ENCODE results near the gene RBM44. TPM values are rescaled to one million over a fixed set of nuclear protein-coding genes. Genes with fewer than 3 reads are reported as not detected.

The RBM44 gene
- total RNA-seq, 1 experiment from 2014 or later = 0.14 TPM

- CTCF ChIA-PET = no interaction called here
- POLR2A ChIA-PET = no interaction called here
Observed at GRCh38 chr2:237801466-237801865, 2.9 kb downstream of the RBM44 start.

GRCh38 chr2:237806334-237806733 lies 7.8 kb downstream of the RBM44 start:
- ChIA-PET POLR2A (no interaction called here), CTCF (no interaction called here)
- intact Hi-C loops (cut with micrococcal nuclease; ENCODE audit: unreplicated experiment) = no loop called here
- no TSS peak for BruUV-seq (replicated peaks)
- no peaks in the 10 kb centered on the region for H3K4me1 Mint-ChIP-seq (ENCODE audit: low read depth, unreplicated experiment)
- no peaks in the 10 kb centered on the region for H3K4me1 ChIP-seq
- H3K27me3 Mint-ChIP-seq (ENCODE audit: insufficient read depth, unreplicated experiment) = peaks cover 13% of the 10 kb centered on the region
- H3K27ac Mint-ChIP-seq (ENCODE audit: unreplicated experiment) = no peak overlapping the region
- H3K36me3 Mint-ChIP-seq (ENCODE audit: insufficient read depth, unreplicated experiment) = no peaks in the 10 kb centered on the region
- H3K4me3 ChIP-seq (ENCODE audit: low read depth, low read length) = no peak overlapping the region
- H3K27me3 ChIP-seq (replicated peaks; ENCODE audit: control insufficient read depth, insufficient read depth, low read length) = no peaks in the 10 kb centered on the region
- H3K9me3 ChIP-seq = no peaks in the 10 kb centered on the region
- DNase-seq = no peak
- H3K4me3 Mint-ChIP-seq (ENCODE audit: unreplicated experiment) = no peak overlapping the region
- no peaks in the 10 kb centered on the region for H3K36me3 ChIP-seq (ENCODE audit: control insufficient read depth, insufficient read depth, low read length)
- TF ChIP-seq CTCF (IDR thresholded peaks at IDR 0.05; ENCODE audit: insufficient read depth in 1 of 2, low read depth in 1 of 2, low read length in 1 of 2, severe bottlenecking in 1 of 2, unreplicated experiment in 1 of 2) = no peak
- H3K9me3 Mint-ChIP-seq (ENCODE audit: unreplicated experiment) = no peaks in the 10 kb centered on the region

More at GRCh38 chr2:237801466-237801865, 2.9 kb downstream of the RBM44 start:
- Histone ChIP-seq H3K4me1 (no peaks in the 10 kb centered on the region), H3K36me3 (ENCODE audit: control insufficient read depth, insufficient read depth, low read length) (no peaks in the 10 kb centered on the region), H3K9me3 (no peaks in the 10 kb centered on the region), H3K27me3 (replicated peaks; ENCODE audit: control insufficient read depth, insufficient read depth, low read length) (no peaks in the 10 kb centered on the region), H3K4me3 (ENCODE audit: low read depth, low read length) (no peak overlapping the region)
- no peak for TF ChIP-seq CTCF (IDR thresholded peaks at IDR 0.05; ENCODE audit: insufficient read depth in 1 of 2, low read depth in 1 of 2, low read length in 1 of 2, severe bottlenecking in 1 of 2, unreplicated experiment in 1 of 2)
- H3K36me3 Mint-ChIP-seq (ENCODE audit: insufficient read depth, unreplicated experiment) = peaks cover 6% of the 10 kb centered on the region
- no peaks in the 10 kb centered on the region for H3K9me3 Mint-ChIP-seq (ENCODE audit: unreplicated experiment)
- H3K4me3 Mint-ChIP-seq (ENCODE audit: unreplicated experiment) = no peak overlapping the region
- no peak for DNase-seq
- peaks cover 3% of the 10 kb centered on the region for H3K27me3 Mint-ChIP-seq (ENCODE audit: insufficient read depth, unreplicated experiment)
- intact Hi-C loops (cut with micrococcal nuclease; ENCODE audit: unreplicated experiment) = no loop called here
- H3K4me1 Mint-ChIP-seq (ENCODE audit: low read depth, unreplicated experiment) = no peaks in the 10 kb centered on the region
- no TSS peak for BruUV-seq (replicated peaks)
- no peak overlapping the region for H3K27ac Mint-ChIP-seq (ENCODE audit: unreplicated experiment)

GRCh38 chr2:237815637-237816036 lies 17.1 kb downstream of the RBM44 start:
- Histone ChIP-seq H3K27me3 (replicated peaks; ENCODE audit: control insufficient read depth, insufficient read depth, low read length) (no peaks in the 10 kb centered on the region), H3K36me3 (ENCODE audit: control insufficient read depth, insufficient read depth, low read length) (no peaks in the 10 kb centered on the region), H3K4me3 (ENCODE audit: low read depth, low read length) (no peak overlapping the region), H3K9me3 (no peaks in the 10 kb centered on the region), H3K4me1 (no peaks in the 10 kb centered on the region)
- Mint-ChIP-seq H3K27me3 (ENCODE audit: insufficient read depth, unreplicated experiment) (peaks cover 12% of the 10 kb centered on the region), H3K9me3 (ENCODE audit: unreplicated experiment) (no peaks in the 10 kb centered on the region), H3K36me3 (ENCODE audit: insufficient read depth, unreplicated experiment) (no peaks in the 10 kb centered on the region), H3K27ac (ENCODE audit: unreplicated experiment) (no peak overlapping the region), H3K4me3 (ENCODE audit: unreplicated experiment) (no peak overlapping the region), H3K4me1 (ENCODE audit: low read depth, unreplicated experiment) (no peaks in the 10 kb centered on the region)
- ChIA-PET POLR2A (no interaction called here), CTCF (no interaction called here)
- TF ChIP-seq CTCF (IDR thresholded peaks at IDR 0.05; ENCODE audit: insufficient read depth in 1 of 2, low read depth in 1 of 2, low read length in 1 of 2, severe bottlenecking in 1 of 2, unreplicated experiment in 1 of 2) = no peak
- intact Hi-C loops (cut with micrococcal nuclease; ENCODE audit: unreplicated experiment) = no loop called here
- no TSS peak for BruUV-seq (replicated peaks)
- no peak for DNase-seq
